ENCODE results near the gene KRTAP5-10.
"Not testable (repeated sequence)": the region's sequence is repeated elsewhere in the genome, so short reads cannot be mapped to it uniquely, and the experiment has no call there.

KRTAP5-10 gene

GRCh38 chr11:71572811-71573210 is 7.4 kb downstream of the KRTAP5-10 start:
- H3K27me3 ChIP-seq (ENCODE audit: low read depth), result no peaks in the 10 kb centered on the region
- no peaks in the 10 kb centered on the region for H3K4me1 ChIP-seq
- no peak for DNase-seq (ENCODE audit: low spot score in 2 of 2)
- in situ Hi-C loops (cut with MboI; ENCODE audit: low sequenced_read_pairs), result no loop called here
- no peaks in the 10 kb centered on the region for H3K9me3 ChIP-seq
- H3K36me3 ChIP-seq (replicated peaks), result no peaks in the 10 kb centered on the region
- H3K4me3 ChIP-seq, result no peak overlapping the region

- no peaks in the 10 kb centered on the region for H3K36me3 ChIP-seq (replicated peaks)
- DNase-seq (ENCODE audit: low spot score in 2 of 2), result no peak
- in situ Hi-C loops (cut with MboI; ENCODE audit: low sequenced_read_pairs), result no loop called here
- H3K4me3 ChIP-seq, result no peak overlapping the region
- H3K9me3 ChIP-seq, result no peaks in the 10 kb centered on the region
- H3K4me1 ChIP-seq, result no peaks in the 10 kb centered on the region
- H3K27me3 ChIP-seq (ENCODE audit: low read depth), result no peaks in the 10 kb centered on the region
Observed at GRCh38 chr11:71574418-71574817, 9.1 kb downstream of the KRTAP5-10 start.

GRCh38 chr11:71575723-71576424 is 10.5 kb downstream of the KRTAP5-10 start:
- DNase-seq (ENCODE audit: low spot score in 2 of 2), result no peak
- Histone ChIP-seq H3K4me1 (no peaks in the 10 kb centered on the region), H3K4me3 (no peak overlapping the region), H3K27me3 (ENCODE audit: low read depth) (no peaks in the 10 kb centered on the region), H3K36me3 (replicated peaks) (no peaks in the 10 kb centered on the region), H3K9me3 (no peaks in the 10 kb centered on the region)
- in situ Hi-C loops (cut with MboI; ENCODE audit: low sequenced_read_pairs), result no loop called here

- H3K9me3 ChIP-seq; H3K4me3 ChIP-seq; H3K4me1 ChIP-seq; H3K36me3 ChIP-seq (replicated peaks); H3K27me3 ChIP-seq (ENCODE audit: low read depth); DNase-seq (ENCODE audit: low spot score in 2 of 2); in situ Hi-C loops (cut with MboI; ENCODE audit: low sequenced_read_pairs): not testable (repeated sequence)
Observed at GRCh38 chr11:71576688-71577465, 11.5 kb downstream of the KRTAP5-10 start.

GRCh38 chr11:71577469-71578004 is 12.2 kb downstream of the KRTAP5-10 start:
- DNase-seq (ENCODE audit: low spot score in 2 of 2), result no peak
- no peaks in the 10 kb centered on the region for H3K4me1 ChIP-seq
- no peak overlapping the region for H3K4me3 ChIP-seq
- no peaks in the 10 kb centered on the region for H3K9me3 ChIP-seq
- H3K27me3 ChIP-seq (ENCODE audit: low read depth), result no peaks in the 10 kb centered on the region
- in situ Hi-C loops (cut with MboI; ENCODE audit: low sequenced_read_pairs), result no loop called here
- no peaks in the 10 kb centered on the region for H3K36me3 ChIP-seq (replicated peaks)

- in situ Hi-C loops (cut with MboI; ENCODE audit: low sequenced_read_pairs); DNase-seq (ENCODE audit: low spot score in 2 of 2); H3K4me3 ChIP-seq; H3K9me3 ChIP-seq; H3K4me1 ChIP-seq; H3K36me3 ChIP-seq (replicated peaks); H3K27me3 ChIP-seq (ENCODE audit: low read depth): not testable (repeated sequence)
Observed at GRCh38 chr11:71579513-71579912, 14.2 kb downstream of the KRTAP5-10 start.

- H3K4me1 ChIP-seq, result no peaks in the 10 kb centered on the region
- DNase-seq (ENCODE audit: low spot score in 2 of 2), result peak; percentile 52 to 79
- in situ Hi-C loops (cut with MboI; ENCODE audit: low sequenced_read_pairs), result no loop called here
Observed at GRCh38 chr11:71580057-71581003, 15.0 kb downstream of the KRTAP5-10 start.

GRCh38 chr11:71581826-71582225 is 16.5 kb downstream of the KRTAP5-10 start:
- H3K4me1 ChIP-seq, result no peaks in the 10 kb centered on the region
- H3K36me3 ChIP-seq (replicated peaks), result no peaks in the 10 kb centered on the region
- no peak overlapping the region for H3K4me3 ChIP-seq
- DNase-seq (ENCODE audit: low spot score in 2 of 2), result no peak
- in situ Hi-C loops (cut with MboI; ENCODE audit: low sequenced_read_pairs), result no loop called here
- H3K27me3 ChIP-seq (ENCODE audit: low read depth), result no peaks in the 10 kb centered on the region
- H3K9me3 ChIP-seq, result no peaks in the 10 kb centered on the region

More at GRCh38 chr11:71580057-71581003, 15.0 kb downstream of the KRTAP5-10 start:
- Histone ChIP-seq H3K36me3 (replicated peaks) (no peaks in the 10 kb centered on the region), H3K9me3 (no peaks in the 10 kb centered on the region), H3K27me3 (ENCODE audit: low read depth) (no peaks in the 10 kb centered on the region), H3K4me3 (no peak overlapping the region)

GRCh38 chr11:71582309-71582895 is 17.0 kb downstream of the KRTAP5-10 start, which contains the start of gene KRTAP5-11:
TSS of gene KRTAP5-11 (minus strand) at chr11:71582875. CDS start at chr11:71582837, 38 bp downstream.
- Histone ChIP-seq H3K27me3 (ENCODE audit: low read depth) (no peaks in the 10 kb centered on the region), H3K9me3 (no peaks in the 10 kb centered on the region), H3K36me3 (replicated peaks) (no peaks in the 10 kb centered on the region), H3K4me1 (no peaks in the 10 kb centered on the region), H3K4me3 (no peak within 1 kb of the TSS)
- no peak for DNase-seq (ENCODE audit: low spot score in 2 of 2)
- in situ Hi-C loops (cut with MboI; ENCODE audit: low sequenced_read_pairs), result no loop called here

- not testable (repeated sequence) for DNase-seq (ENCODE audit: low spot score in 2 of 2)
Observed at GRCh38 chr11:71582969-71583368, 17.6 kb downstream of the KRTAP5-10 start.

GRCh38 chr11:71585673-71586072 is 20.3 kb downstream of the KRTAP5-10 start:
- H3K9me3 ChIP-seq; H3K27me3 ChIP-seq (ENCODE audit: low read depth); H3K36me3 ChIP-seq (replicated peaks); in situ Hi-C loops (cut with MboI; ENCODE audit: low sequenced_read_pairs); DNase-seq (ENCODE audit: low spot score in 2 of 2); H3K4me3 ChIP-seq; H3K4me1 ChIP-seq: not testable (repeated sequence)

More at GRCh38 chr11:71582969-71583368, 17.6 kb downstream of the KRTAP5-10 start:
- H3K9me3 ChIP-seq; H3K4me1 ChIP-seq; H3K27me3 ChIP-seq (ENCODE audit: low read depth); H3K36me3 ChIP-seq (replicated peaks); H3K4me3 ChIP-seq; in situ Hi-C loops (cut with MboI; ENCODE audit: low sequenced_read_pairs): not testable (repeated sequence)

GRCh38 chr11:71588314-71588713 is 23.0 kb downstream of the KRTAP5-10 start:
- H3K9me3 ChIP-seq; H3K27me3 ChIP-seq (ENCODE audit: low read depth); H3K4me1 ChIP-seq; H3K36me3 ChIP-seq (replicated peaks); H3K4me3 ChIP-seq; in situ Hi-C loops (cut with MboI; ENCODE audit: low sequenced_read_pairs): not testable (repeated sequence)
- DNase-seq (ENCODE audit: low spot score in 2 of 2), result peak in 1 of 2 experiments; percentile 33
